ENCODE data around the gene STAT6.

DNA sequence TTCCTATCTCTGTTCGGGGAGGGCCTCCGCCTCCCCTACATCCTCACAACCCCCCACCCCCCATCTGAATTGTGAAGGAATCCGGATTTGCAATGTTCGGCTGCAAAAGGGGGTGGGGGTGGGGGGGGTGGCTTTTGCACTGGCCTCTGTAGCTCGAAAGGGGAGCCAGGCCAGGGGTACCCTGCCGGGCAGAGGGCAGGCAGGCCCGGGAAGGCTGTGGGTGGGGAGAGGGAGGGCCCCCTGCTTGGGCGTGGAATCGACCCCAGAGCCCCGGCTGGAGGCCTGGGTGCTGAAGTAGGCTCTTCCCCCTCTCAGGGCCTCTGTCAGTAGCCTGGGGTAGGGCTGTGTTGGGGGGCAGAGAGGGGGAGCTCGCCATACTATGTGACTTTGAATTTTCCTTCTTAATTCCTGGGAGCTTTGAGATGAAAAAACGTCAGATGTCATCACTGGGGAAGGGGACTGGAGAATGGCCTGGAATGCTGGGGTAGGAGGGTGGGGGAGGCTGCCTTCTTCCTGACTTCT lies 18.2 kb upstream of the STAT6 start:
- no peak for TF ChIP-seq CTCF (conservative IDR thresholded peaks at IDR 0.05 in 1 of 2, IDR thresholded peaks at IDR 0.05 in 1 of 2; ENCODE audit: low read depth in 1 of 2, low read length in 2 of 2)
- no peak for TF ChIP-seq EZH2 (IDR thresholded peaks at IDR 0.05; ENCODE audit: low read length, missing control alignments)
